Nephron (organoid): Measurements from ENCODE around the gene DPYSL4.

ENCODE experiments used
- H3K27ac Mint-ChIP-seq, 3 experiments: 2 replicates each; pipeline ENCODE4 v1.8.0; 2020; ENCODE audit warnings: mixed read lengths in 3 of 3, mild to moderate bottlenecking in 2 of 3, moderate library complexity in 1 of 3
- H3K27me3 Mint-ChIP-seq: 2 replicates; pipeline ENCODE4 v1.8.0; 2021; ENCODE audit warnings: low read depth, mild to moderate bottlenecking, moderate library complexity, mixed read lengths
- H3K36me3 Mint-ChIP-seq: 2 replicates; pipeline ENCODE4 v1.8.0; 2020; ENCODE audit warnings: low read depth, mixed read lengths
- H3K4me1 Mint-ChIP-seq: 2 replicates; pipeline ENCODE4 v1.8.0; 2020; ENCODE audit warnings: mixed read lengths
- H3K4me3 Mint-ChIP-seq, 3 experiments: 2 replicates each; pipeline ENCODE4 v1.8.0; 2020; ENCODE audit warnings: mild to moderate bottlenecking in 3 of 3, mixed read lengths in 3 of 3, moderate library complexity in 2 of 3
- H3K9me3 Mint-ChIP-seq: 2 replicates; pipeline ENCODE4 v1.8.0; 2020; ENCODE audit warnings: mixed read lengths
- TF ChIP-seq, protein P1 (sequence below), 3 experiments: fragments of 200-600 bp; sonication (generic); IDR thresholded peaks; one replicate each; pipeline ENCODE4 v1.5.0; 2021; ENCODE audit warnings: antibody characterized with exemption in 3 of 3; ENCODE audit not compliant: unreplicated experiment in 3 of 3

Gene DPYSL4

DNA sequence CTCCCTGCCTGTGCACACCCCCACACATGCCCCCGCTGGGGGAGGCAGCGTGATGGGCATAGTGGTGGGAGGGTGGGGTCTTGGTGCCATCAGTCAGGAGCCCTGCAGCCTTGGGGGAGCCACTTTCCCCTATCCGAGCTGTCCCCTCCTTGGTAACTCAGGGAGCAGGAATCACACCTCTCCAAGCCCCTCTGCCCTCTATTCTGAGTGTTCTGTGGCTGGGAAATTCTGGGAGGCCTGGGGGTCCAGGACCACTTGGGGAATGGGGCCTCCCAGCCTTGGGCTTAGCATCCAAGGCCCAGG lies 11.3 kb downstream of the DPYSL4 start:
- peaks cover 2% of the 10 kb centered on the region for H3K27me3 Mint-ChIP-seq
- no peaks in the 10 kb centered on the region for H3K9me3 Mint-ChIP-seq
- H3K27ac Mint-ChIP-seq = no peak overlapping the region
- H3K36me3 Mint-ChIP-seq = peaks cover 12% of the 10 kb centered on the region
- TF ChIP-seq, protein P1, sequence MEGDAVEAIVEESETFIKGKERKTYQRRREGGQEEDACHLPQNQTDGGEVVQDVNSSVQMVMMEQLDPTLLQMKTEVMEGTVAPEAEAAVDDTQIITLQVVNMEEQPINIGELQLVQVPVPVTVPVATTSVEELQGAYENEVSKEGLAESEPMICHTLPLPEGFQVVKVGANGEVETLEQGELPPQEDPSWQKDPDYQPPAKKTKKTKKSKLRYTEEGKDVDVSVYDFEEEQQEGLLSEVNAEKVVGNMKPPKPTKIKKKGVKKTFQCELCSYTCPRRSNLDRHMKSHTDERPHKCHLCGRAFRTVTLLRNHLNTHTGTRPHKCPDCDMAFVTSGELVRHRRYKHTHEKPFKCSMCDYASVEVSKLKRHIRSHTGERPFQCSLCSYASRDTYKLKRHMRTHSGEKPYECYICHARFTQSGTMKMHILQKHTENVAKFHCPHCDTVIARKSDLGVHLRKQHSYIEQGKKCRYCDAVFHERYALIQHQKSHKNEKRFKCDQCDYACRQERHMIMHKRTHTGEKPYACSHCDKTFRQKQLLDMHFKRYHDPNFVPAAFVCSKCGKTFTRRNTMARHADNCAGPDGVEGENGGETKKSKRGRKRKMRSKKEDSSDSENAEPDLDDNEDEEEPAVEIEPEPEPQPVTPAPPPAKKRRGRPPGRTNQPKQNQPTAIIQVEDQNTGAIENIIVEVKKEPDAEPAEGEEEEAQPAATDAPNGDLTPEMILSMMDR (IDR thresholded peaks at IDR 0.05; ENCODE audit: unreplicated experiment in 3 of 3) = no peak
- peaks cover 2% of the 10 kb centered on the region for H3K4me1 Mint-ChIP-seq
- no peak overlapping the region for H3K4me3 Mint-ChIP-seq

DNA sequence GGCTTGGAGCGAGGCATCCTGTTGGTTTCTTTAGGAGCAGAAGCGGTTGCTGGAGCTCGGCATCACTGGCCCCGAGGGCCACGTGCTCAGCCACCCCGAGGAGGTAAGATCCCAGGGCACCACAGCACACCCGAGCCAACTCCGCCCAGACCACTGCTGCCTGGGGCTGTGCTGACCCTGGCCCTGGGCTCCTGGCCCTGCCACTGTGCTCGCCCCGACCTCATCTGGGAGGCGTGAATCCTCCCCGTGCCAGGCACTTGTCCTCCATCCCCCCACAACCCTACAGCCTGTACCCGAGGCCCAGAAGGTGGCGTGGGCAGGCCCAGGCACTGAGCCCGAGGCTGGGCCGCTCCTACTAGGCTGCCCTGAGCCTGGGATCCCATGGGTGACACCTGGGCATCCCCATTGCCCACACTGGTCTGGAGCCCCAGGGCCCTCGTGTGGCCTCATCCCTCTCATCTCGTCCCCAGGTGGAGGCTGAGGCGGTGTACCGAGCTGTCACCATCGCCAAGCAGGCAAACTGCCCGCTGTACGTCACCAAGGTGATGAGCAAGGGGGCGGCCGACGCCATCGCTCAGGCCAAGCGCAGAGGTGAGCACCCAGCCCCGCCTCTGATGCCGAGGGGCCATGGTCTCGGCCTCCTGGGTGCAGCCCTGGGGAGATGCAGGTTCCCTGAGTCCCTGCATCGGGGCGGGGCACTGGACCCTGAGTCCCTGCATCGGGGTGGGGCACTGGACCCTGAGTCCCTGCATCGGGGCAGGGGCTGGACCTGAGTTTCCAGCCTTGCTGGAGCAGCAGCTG lies 11.8 kb downstream of the DPYSL4 start:
- H3K4me3 Mint-ChIP-seq = no peak overlapping the region
- peaks cover 11% of the 10 kb centered on the region for H3K36me3 Mint-ChIP-seq
- H3K9me3 Mint-ChIP-seq = no peaks in the 10 kb centered on the region
- H3K27ac Mint-ChIP-seq = no peak overlapping the region
- no peaks in the 10 kb centered on the region for H3K27me3 Mint-ChIP-seq
- TF ChIP-seq, protein P1 (IDR thresholded peaks at IDR 0.05; ENCODE audit: unreplicated experiment in 3 of 3) = no peak
- no peaks in the 10 kb centered on the region for H3K4me1 Mint-ChIP-seq

DNA sequence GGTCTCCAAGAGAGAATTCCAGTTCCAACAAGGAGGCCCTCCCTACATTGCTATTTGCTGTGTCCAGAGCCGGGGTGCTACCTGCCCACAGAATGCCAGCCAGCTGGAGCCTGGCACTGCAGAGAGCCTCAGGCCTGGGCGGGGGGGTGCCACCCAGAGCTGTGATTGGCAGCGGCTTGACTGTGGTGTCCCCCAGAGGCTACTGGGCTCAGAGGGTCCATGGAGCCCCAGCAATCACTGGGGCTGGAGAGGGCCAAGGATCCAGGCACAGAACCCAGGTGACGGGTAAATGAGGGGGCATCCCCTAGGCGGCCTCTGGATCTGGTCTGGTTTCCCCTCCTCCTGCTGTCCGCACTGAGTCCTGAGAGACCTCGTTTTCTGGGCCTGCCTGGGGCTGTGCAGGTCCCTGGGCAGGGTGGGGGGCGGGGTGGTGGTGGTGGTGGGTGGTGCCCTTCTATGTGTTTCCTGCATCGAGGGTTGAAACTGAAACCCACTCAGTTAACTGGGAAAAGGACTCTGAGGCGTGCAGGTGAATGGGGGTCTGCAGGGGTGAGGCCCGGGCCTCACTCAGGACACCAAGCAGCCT lies 12.6 kb downstream of the DPYSL4 start:
- Mint-ChIP-seq H3K36me3 (peaks cover 11% of the 10 kb centered on the region), H3K4me1 (no peaks in the 10 kb centered on the region), H3K27me3 (no peaks in the 10 kb centered on the region), H3K9me3 (no peaks in the 10 kb centered on the region), H3K27ac (no peak overlapping the region), H3K4me3 (no peak overlapping the region)
- TF ChIP-seq, protein P1 (IDR thresholded peaks at IDR 0.05; ENCODE audit: unreplicated experiment in 3 of 3) = no peak

DNA sequence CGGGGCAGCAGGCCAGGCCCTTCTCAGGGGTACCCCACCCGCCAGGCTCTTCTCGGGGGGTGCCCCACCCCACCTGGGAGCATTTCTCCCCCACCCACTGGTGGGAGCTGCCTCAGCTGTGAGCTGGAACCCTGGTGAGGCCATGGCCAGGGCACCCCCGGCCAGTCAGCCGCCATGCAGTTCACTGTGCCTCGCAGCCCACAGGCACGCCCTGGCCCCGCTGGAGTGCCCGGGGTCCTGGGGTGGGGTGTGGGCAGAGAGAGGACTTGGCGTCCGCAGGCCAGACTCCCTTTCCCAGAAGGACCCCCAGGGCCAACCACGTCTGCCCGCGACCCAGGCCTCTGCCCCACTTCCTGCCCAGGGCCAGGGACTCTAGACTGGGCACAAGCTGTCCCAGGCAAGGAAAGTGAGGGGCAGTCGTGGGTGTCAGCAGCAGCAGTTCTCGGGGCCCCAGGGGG lies 13.1 kb downstream of the DPYSL4 start:
- TF ChIP-seq, protein P1 (IDR thresholded peaks at IDR 0.05; ENCODE audit: unreplicated experiment in 3 of 3) = no peak
- Mint-ChIP-seq H3K27me3 (no peaks in the 10 kb centered on the region), H3K9me3 (no peaks in the 10 kb centered on the region), H3K4me3 (no peak overlapping the region), H3K36me3 (peaks cover 5% of the 10 kb centered on the region), H3K4me1 (no peaks in the 10 kb centered on the region), H3K27ac (no peak overlapping the region)

DNA sequence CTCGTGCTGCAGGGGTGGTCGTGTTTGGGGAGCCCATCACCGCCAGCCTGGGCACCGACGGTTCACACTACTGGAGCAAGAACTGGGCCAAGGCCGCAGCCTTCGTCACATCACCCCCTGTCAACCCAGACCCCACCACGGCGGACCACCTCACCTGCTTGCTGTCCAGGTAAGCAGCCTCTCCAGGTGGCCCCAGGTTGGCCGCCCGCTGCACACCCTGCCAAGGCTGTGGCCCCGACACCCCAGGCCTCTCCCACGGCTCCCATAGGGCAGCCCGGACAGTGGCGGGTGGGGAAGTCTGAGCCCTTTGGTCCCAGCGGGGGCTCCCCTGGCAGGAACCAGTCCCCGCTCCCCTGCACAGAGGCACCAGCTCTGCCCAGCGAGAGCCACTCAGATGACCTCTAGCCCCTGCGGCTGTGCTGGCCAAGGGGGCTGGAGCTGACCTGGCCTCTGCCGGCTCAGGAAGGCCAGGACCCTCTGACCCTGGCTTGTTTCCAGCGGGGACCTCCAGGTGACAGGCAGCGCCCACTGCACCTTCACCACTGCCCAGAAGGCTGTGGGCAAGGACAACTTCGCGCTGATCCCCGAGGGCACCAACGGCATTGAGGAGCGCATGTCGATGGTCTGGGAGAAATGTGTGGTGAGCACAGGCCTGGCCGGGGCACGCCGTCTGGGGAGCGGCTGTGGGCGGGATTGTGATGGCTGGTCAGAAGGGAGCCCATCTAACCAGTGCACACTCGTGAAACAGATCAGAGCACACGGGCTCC lies 13.8 kb downstream of the DPYSL4 start:
- Mint-ChIP-seq H3K4me1 (no peaks in the 10 kb centered on the region), H3K36me3 (no peaks in the 10 kb centered on the region), H3K9me3 (no peaks in the 10 kb centered on the region), H3K27ac (no peak overlapping the region), H3K27me3 (no peaks in the 10 kb centered on the region), H3K4me3 (no peak overlapping the region)
- TF ChIP-seq, protein P1 (IDR thresholded peaks at IDR 0.05; ENCODE audit: unreplicated experiment in 3 of 3) = no peak
